Fibroblast of skin of right quadriceps (primary cell): ENCODE data around the gene PCDHGB2.
"Not testable (repeated sequence)": the region's sequence is repeated elsewhere in the genome, so short reads cannot be mapped to it uniquely, and the experiment has no call there.

Source experiments
- DNase-seq: peaks from one replicate; pipeline ENCODE4 v3.0.0-alpha.2; 2013

PCDHGB2 gene

DNA sequence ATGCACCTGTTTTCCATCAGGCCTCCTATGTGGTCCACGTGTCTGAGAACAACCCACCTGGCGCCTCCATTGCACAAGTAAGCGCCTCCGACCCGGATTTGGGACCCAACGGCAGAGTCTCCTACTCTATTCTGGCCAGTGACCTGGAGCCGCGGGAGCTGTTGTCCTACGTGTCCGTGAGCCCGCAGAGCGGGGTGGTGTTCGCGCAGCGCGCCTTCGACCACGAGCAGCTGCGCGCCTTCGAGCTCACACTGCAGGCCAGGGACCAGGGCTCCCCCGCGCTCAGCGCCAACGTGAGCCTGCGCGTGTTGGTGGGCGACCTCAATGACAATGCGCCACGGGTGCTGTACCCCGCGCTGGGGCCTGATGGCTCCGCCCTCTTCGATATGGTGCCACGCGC is 8.2 kb upstream of the PCDHGB2 start:
- no peak for DNase-seq

DNA sequence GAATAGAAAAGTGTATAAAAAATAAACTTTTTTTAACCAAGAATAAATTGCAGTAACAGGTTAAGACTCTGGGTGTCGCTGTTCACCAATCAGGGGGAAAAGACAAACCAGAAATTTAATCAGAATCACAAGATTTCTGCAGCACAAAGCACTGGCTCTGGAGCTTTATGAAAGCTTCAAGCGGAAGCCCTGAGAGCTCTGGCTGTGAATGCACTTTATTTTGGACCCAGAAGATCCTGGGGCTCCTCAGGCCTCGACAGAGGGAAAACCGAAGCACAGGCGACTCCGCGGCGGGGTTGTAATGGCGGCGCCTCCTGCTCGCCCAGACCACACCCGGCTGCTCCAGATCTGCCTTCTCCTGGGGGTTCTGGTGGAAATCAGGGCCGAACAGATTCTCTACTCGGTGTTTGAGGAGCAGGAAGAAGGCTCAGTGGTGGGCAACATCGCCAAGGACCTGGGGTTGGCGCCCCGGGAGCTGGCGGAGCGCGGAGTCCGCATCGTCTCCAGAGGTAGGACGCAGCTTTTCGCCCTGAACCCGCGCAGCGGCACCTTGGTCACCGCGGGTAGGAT is 4.8 kb upstream of the PCDHGB2 start, which contains the start of gene PCDHGA4:
Gene PCDHGA4, plus strand, starts transcription at position 122 of the 570 bp plus-strand sequence. Its CDS starts 87 bp downstream, at position 209.
- DNase-seq = peak; percentile 20

DNA sequence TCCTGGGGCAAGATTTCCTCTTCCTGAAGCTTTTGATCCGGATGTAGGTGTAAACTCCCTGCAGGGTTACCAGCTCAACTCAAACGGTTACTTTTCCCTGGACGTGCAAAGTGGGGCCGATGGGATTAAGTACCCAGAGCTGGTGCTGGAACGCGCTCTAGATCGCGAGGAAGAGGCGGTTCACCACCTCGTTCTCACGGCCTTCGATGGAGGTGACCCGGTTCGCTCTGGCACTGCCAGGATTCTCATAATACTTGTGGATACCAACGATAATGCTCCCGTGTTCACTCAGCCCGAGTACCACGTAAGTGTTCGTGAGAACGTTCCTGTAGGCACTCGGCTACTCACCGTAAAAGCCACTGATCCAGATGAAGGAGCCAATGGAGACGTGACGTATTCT is 4.2 kb upstream of the PCDHGB2 start:
- DNase-seq = no peak

DNA sequence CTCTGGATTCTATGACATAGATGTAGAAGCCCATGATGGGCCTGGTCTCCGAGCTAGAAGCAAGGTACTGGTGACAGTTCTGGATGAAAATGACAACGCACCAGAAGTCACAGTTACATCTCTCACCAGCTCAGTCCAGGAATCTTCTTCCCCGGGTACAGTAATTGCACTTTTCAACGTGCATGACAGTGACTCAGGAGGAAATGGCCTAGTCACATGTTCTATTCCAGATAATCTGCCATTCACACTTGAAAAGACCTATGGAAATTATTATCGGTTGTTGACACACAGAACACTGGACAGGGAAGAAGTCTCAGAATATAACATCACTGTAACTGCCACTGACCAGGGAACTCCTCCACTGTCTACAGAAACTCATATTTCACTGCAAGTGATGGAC is 3.7 kb upstream of the PCDHGB2 start:
- no peak for DNase-seq

DNA sequence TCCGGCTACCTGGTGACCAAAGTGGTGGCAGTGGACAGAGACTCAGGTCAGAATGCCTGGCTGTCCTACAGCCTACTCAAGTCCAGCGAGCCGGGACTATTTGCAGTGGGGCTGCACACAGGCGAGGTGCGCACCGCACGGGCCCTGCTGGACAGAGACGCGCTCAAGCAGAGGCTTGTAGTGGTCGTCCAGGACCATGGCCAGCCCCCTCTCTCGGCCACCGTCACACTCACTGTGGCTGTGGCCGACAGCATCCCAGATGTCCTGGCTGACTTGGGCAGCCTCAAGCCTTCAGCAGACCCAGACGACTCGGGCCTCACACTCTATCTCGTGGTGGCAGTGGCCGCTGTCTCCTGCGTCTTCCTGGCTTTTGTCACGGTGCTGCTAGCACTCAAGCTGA is 2.8 kb upstream of the PCDHGB2 start:
- DNase-seq = no peak

DNA sequence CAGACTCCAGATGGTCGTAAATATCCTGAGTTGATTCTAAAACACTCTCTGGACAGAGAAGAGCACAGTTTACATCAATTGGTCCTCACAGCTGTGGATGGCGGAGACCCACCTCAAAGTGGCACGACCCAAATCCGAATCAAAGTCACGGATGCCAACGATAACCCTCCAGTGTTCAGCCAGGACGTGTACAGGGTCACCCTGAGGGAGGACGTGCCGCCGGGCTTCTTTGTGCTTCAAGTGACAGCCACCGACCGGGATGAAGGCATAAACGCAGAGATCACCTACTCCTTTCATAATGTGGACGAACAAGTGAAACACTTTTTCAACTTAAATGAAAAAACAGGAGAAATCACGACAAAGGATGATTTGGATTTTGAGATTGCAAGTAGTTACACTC is 891 bp downstream of the PCDHGB2 start:
- DNase-seq = no peak

DNA sequence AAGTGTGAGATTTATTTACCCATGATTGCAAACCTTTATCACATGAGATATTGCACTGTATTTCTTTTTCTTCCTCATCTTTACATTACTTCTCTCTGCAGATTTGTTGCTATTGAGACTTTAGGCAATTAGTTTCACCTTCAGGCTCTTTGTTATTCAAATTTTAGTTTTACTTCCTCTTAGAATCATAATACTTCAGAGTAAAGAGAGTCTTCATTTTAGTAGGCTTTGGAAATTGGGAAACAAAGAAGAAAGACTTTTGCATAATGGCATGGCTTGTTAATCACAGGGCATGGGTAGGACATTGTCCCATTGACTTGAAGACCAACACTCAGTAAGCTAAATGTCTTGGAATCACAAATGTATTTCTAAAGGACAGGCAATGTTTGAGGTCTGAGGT is 2.9 kb downstream of the PCDHGB2 start:
- no peak for DNase-seq

DNA sequence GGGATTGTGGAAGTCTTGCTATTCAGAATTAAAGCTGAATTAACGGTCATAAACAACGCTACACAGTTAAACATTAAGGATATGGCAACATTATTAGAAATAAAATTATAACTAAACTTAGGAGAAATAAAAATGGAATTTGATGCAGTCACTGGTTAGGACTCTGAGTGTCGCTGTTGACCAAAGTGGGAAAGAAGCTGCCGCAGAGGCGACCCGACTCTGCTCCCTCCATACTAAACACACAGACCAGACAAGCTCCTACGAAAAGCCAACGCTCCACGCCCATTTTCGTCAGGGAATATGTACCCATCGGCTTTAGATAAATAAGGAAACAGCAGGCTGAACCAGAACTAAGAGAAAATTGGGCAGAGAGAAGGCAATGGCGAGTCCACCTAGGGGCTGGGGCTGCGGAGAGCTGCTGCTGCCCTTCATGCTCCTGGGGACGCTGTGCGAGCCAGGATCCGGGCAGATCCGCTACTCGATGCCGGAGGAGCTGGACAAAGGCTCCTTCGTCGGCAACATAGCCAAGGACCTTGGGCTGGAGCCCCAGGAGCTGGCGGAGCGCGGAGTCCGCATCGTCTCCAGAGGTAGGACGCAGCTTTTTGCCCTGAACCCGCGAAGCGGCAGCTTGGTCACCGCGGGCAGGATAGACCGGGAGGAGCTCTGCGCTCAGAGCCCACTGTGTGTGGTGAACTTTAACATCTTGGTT is 4.3 kb downstream of the PCDHGB2 start, which contains the start of gene PCDHGA5:
Gene PCDHGA5, plus strand, starts transcription at position 211 of the 709 bp plus-strand sequence. Its CDS starts 169 bp downstream, at position 380.
- DNase-seq = peak; percentile 24

DNA sequence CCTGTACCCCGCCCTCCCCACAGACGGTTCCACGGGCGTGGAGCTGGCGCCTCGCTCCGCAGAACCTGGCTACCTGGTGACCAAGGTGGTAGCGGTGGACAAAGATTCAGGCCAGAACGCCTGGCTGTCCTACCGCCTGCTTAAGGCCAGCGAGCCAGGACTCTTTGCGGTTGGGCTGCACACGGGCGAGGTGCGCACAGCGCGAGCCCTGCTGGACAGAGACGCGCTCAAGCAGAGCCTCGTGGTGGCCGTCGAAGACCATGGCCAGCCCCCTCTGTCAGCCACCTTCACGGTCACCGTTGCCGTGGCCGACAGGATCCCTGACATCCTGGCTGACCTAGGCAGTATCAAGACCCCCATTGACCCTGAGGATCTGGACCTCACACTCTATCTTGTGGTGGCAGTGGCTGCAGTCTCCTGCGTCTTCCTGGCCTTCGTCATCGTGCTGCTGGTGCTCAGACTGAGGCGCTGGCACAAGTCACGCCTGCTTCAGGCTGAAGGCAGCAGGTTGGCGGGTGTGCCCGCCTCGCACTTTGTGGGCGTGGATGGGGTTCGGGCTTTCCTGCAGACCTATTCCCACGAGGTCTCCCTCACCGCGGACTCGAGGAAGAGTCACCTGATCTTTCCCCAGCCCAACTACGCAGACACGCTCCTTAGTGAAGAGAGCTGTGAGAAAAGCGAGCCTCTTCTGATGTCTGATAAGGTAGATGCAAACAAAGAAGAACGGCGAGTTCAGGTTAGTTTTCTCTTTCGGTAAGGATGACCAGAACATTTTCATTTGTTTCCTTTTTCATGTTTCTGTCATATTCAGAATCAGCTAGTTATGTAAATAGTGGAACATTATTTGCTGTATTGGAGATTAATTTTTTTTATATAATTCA is 6.5 kb downstream of the PCDHGB2 start:
- no peak for DNase-seq

DNA sequence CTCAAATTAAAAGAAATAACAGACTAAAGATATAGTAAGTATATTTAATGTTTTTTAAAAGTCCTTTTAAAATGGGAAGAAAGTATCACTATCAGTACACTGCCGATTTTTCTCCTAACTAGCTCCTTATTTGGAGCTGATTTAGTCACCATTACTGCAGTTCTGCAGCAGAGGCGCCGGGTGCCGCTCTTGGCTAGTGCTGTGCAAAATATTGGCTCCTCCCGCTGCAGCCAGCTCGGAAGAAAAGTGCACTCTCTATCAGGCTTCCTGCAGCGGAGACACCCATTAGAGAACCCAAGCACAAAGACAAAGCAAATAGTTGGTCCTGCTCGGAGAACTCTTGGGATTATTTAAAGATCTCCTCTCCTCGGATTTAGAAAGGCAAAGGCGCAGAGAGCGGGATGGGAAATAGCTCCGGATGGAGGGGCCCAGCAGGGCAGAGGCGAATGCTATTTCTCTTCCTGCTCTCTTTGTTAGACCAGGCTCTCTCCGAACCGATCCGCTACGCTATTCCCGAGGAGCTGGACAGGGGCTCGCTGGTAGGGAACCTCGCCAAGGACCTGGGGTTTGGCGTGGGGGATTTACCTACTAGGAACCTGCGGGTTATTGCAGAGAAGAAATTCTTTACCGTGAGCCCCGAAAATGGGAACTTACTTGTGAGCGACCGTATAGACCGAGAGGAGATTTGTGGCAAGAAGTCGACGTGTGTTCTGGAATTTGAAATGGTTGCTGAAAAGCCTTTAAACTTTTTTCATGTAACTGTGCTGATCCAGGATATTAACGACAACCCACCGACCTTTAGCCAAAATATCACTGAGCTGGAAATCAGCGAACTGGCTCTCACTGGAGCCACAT is 10.4 kb downstream of the PCDHGB2 start, which contains the start of gene PCDHGB3:
Gene PCDHGB3, plus strand, starts transcription at position 249 of the 855 bp plus-strand sequence. Its CDS starts 153 bp downstream, at position 402.
- peak; percentile 64 for DNase-seq

DNA sequence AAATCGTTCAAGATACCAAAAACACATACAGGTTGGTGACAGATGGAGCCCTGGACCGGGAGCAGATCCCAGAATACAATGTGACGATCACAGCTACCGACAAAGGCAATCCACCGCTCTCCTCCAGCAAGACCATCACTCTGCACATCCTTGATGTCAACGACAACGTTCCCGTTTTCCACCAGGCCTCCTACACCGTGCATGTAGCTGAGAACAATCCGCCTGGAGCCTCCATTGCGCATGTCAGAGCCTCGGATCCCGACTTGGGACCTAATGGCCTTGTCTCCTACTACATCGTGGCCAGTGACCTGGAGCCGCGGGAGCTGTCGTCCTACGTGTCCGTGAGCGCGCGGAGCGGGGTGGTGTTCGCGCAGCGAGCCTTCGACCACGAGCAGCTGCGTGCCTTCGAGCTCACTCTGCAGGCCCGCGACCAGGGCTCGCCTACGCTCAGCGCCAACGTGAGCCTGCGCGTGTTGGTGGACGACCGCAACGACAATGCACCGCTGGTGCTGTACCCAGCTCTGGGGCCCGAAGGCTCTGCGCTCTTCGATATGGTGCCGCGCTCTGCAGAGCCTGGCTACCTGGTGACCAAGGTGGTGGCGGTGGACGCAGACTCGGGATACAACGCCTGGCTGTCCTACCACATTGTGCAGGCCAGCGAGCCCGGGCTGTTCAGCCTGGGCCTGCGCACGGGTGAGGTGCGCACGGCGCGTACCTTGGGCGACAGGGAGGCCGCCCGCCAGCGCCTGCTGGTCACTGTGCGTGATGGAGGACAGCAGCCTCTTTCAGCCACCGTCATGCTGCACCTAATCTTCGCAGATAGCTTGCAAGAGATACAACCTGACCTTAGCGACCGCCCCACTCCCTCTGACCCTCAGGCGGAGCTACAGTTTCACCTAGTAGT is 12.0 kb downstream of the PCDHGB2 start:
- DNase-seq = no peak

DNA sequence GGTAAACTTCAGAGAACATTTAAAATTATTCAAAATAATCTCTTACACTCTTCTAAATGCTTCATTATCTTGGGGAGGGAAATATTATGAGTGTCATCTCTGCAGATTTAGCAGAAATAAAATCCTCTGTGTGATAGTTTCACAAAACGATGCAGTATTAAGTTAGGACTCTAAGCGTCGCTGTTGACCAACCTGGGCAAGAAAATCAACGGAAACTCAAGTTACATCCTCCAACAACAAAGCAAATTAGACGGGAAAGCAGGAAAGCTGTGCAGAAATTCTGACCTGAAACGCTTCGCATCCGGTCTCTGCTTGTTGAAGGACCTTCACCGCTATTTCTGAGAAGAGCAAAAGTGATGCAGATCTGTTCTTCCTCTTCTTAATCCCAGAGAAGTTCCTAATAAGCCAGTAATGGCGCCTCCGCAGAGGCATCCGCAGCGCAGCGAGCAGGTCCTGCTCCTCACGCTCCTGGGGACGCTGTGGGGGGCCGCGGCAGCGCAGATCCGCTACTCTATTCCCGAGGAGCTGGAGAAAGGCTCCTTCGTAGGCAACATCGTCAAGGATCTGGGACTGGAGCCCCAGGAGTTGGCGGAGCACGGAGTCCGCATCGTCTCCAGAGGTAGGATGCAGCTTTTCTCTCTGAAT is 14.0 kb downstream of the PCDHGB2 start, which contains the start of gene PCDHGA6:
Gene PCDHGA6, plus strand, starts transcription at position 219 of the 645 bp plus-strand sequence. Its CDS starts 193 bp downstream, at position 412.
- peak; percentile 33 for DNase-seq

DNA sequence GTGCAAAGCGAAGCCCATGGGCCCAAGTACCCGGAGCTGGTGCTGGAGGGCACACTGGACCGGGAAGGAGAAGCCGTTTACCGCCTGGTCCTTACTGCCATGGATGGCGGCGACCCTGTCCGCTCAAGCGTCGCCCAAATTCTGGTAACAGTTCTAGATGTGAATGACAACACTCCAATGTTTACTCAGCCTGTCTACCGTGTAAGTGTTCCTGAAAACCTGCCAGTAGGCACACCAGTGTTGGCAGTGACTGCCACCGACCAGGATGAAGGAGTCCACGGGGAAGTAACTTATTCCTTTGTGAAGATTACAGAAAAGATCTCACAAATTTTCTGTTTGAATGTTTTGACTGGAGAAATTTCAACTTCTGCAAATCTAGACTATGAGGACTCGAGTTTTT is 14.8 kb downstream of the PCDHGB2 start:
- no peak for DNase-seq

DNA sequence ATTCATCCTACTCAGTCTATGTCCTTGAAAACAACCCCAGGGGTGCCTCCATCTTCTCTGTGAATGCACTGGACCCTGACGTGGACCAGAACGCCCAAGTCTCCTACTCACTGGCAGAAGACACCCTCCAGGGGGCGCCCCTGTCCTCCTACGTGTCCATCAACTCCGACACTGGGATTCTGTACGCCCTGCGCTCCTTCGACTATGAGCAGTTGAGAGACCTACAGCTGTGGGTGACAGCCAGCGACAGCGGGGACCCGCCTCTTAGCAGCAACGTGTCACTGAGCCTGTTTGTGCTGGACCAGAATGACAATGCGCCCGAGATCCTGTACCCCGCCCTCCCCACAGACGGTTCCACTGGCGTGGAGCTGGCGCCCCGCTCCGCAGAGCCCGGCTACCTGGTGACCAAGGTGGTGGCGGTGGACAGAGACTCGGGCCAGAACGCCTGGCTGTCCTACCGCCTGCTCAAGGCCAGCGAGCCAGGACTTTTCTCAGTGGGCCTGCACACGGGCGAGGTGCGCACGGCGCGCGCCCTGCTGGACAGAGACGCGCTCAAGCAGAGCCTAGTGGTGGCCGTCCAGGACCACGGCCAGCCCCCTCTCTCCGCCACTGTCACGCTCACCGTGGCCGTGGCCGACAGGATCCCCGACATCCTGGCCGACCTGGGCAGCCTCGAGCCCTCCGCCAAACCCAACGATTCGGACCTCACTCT is 15.8 kb downstream of the PCDHGB2 start:
- DNase-seq = not testable (repeated sequence)

DNA sequence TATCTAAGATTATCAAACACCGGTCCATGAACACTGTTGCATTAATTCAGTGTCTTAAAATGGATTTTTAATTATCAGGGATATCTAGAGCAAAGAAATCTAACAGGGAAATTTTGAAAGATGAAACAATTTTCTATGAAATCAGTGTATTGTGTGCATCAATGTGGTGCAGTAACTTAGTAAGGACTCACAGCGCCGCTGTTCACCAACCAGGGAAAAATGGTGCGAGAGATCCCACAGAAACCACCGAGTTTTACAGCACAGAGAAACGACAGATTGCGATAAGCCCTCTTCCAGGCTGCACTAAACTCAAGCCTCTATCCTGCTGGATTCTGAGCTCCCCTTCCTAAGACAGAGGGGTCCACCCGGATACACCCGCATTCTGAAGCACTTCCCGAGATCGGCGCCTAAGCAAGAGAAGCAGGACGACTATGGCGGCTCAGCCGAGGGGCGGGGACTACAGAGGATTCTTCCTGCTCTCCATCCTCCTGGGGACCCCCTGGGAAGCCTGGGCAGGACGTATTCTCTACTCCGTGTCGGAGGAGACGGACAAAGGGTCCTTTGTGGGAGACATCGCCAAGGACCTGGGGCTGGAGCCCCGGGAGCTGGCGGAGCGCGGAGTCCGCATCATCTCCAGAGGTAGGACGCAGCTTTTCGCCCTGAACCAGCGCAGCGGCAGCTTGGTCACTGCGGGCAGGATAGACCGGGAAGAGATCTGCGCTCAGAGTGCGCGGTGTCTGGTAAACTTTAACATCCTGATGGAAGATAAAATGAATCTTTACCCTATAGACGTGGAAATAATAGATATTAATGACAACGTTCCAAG is 22.9 kb downstream of the PCDHGB2 start, which contains the start of gene PCDHGA7:
Gene PCDHGA7, plus strand, starts transcription at position 274 of the 826 bp plus-strand sequence. Its CDS starts 158 bp downstream, at position 432.
- DNase-seq = peak; percentile 49

DNA sequence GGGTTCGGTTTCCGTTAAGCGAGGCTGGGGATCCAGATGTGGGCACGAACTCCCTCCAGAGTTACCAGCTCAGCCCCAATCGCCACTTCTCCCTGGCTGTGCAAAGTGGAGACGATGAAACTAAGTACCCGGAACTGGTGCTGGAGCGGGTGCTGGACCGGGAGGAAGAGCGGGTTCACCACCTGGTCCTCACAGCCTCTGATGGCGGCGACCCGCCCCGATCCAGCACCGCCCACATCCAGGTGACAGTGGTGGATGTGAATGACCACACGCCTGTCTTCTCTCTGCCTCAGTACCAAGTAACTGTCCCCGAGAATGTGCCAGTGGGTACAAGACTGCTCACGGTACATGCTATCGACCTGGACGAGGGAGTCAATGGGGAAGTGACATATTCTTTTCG is 23.6 kb downstream of the PCDHGB2 start:
- DNase-seq = no peak

DNA sequence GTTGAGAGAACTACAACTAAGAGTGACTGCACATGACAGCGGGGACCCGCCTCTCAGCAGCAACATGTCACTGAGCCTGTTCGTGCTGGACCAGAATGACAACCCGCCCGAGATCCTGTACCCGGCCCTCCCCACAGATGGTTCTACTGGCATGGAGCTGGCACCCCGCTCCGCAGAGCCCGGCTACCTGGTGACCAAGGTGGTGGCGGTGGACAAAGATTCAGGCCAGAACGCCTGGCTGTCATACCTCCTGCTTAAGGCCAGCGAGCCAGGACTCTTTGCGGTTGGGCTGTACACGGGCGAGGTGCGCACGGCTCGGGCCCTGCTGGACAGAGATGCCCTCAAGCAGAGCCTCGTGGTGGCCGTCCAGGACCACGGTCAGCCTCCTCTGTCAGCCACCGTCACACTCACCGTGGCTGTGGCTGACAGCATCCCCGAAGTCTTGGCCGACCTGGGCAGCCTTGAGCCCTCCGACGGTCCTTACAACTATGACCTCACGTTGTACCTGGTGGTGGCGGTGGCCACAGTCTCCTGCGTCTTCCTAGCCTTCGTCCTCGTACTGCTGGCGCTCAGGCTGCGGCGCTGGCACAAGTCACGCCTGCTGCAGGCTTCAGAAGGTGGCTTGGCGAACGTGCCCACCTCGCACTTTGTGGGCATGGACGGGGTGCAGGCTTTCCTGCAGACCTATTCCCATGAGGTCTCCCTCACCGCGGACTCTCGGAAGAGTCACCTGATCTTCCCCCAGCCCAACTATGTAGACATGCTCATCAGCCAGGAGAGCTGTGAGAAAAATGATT is 24.9 kb downstream of the PCDHGB2 start:
- no peak for DNase-seq
